ENCODE data around the gene BCKDK. TPM values are rescaled to one million over a fixed set of nuclear protein-coding genes. Genes with fewer than 3 reads are reported as not detected.

The BCKDK gene
- 9.3 TPM for total RNA-seq
- 16.7 TPM for polyA plus RNA-seq
- long read RNA-seq, donor 1: 0 reads
- long read RNA-seq, donor 2: 0 reads
- long read RNA-seq, donor 3, partial matches to known transcripts: 0 of 6 reads
- long read RNA-seq, donor 3, other reads (novel, unspliced or antisense): 0 of 6 reads
- long read RNA-seq, donor 4: 0 reads
- long read RNA-seq, donor 5, transcript BCKDK-201 (12 exons, 2,128 nt): major isoform, 5 of 13 reads
- long read RNA-seq, donor 5, partial matches to known transcripts: 5 of 13 reads
- long read RNA-seq, donor 5, other reads (novel, unspliced or antisense): 0 of 13 reads
- long read RNA-seq, donor 6, partial matches to known transcripts: 0 of 6 reads
- long read RNA-seq, donor 6, other reads (novel, unspliced or antisense): 0 of 6 reads
- long read RNA-seq, donor 7, partial matches to known transcripts: 0 of 2 reads
- long read RNA-seq, donor 7, other reads (novel, unspliced or antisense): 0 of 2 reads
- long read RNA-seq, donor 8, partial matches to known transcripts: 0 of 3 reads
- long read RNA-seq, donor 8, other reads (novel, unspliced or antisense): 0 of 3 reads
- long read RNA-seq, donor 9, transcript BCKDK-201 (12 exons, 2,128 nt): major isoform, 6 of 7 reads
- long read RNA-seq, donor 9, partial matches to known transcripts: 0 of 7 reads
- long read RNA-seq, donor 9, other reads (novel, unspliced or antisense): 0 of 7 reads
- long read RNA-seq, donor 10, partial matches to known transcripts: 0 of 5 reads
- long read RNA-seq, donor 10, other reads (novel, unspliced or antisense): 0 of 5 reads

DNA sequence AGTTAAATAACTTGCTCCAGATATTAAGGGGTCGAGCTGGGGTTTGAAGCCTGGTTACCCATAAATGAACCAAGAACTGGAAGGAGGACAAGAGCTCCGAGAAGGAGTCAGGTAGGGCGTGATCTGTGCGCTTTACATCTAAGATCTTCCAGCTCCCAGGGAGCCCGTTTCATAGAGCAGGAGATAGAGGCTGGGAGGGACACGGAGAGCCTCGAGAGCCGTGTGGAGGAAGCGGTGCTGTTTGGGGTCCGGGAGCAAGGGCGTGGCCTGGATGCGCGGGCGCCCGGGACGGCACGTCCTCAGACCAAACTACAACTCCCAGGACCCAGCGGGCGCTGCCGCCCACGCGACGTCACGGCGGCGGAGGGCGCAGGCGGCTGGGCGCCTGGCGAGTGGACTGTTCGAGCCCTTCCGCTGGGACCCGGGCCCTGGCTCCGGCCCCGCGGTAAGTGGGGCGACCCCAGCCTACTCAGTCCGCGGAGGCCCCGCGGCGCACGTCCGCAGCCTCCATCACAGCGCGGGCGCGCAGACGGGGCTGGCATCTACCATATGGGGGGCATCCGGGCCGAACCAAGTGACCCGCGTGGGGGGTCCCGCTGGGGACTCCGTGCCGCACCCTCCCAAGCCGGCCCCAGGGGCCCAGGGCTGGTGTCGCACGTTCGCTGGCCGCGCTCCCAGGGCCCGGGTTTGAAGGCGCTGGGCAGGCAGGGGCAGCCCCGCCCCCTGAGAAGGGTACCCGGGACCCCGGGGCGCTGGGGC lies at the start of gene BCKDK:
TSS of gene BCKDK (plus strand) at position 352 of the 759 bp plus-strand sequence. CDS start 838 bp downstream, outside the sequence.
- peak in 8 of 9 donors; percentile 32 to 75 (median 52) for DNase-seq (ENCODE audit: low read depth in 6 of 9, low spot score in 9 of 9)
- Histone ChIP-seq H3K27me3 (ENCODE audit: control insufficient read depth in 2 of 2, insufficient read depth in 1 of 2, low read length in 1 of 2) (no peaks in the 10 kb centered on the region), H3K36me3 (ENCODE audit: control insufficient read depth in 2 of 2, insufficient read depth in 2 of 2, low read length in 1 of 2) (peaks cover 22 to 34% of the 10 kb centered on the region in 2 donors), H3K27ac (ENCODE audit: low read depth in 1 of 2, low read length in 1 of 2) (peak within 1 kb of the TSS in 1 of 2 donors; percentile 73), H3K9me3 (ENCODE audit: control insufficient read depth in 2 of 2, insufficient read depth in 1 of 2, low read length in 1 of 2) (no peaks in the 10 kb centered on the region), H3K4me1 (ENCODE audit: control insufficient read depth in 2 of 2, insufficient read depth in 2 of 2, low read length in 2 of 2) (peaks cover 15 to 18% of the 10 kb centered on the region in 2 donors), H3K4me3 (ENCODE audit: low read length in 2 of 2) (peak within 1 kb of the TSS; percentile 57 to 96)
- whole genome bisulfite sequencing: 5% methylated on average over 68 of the region's 68 CpGs

DNA sequence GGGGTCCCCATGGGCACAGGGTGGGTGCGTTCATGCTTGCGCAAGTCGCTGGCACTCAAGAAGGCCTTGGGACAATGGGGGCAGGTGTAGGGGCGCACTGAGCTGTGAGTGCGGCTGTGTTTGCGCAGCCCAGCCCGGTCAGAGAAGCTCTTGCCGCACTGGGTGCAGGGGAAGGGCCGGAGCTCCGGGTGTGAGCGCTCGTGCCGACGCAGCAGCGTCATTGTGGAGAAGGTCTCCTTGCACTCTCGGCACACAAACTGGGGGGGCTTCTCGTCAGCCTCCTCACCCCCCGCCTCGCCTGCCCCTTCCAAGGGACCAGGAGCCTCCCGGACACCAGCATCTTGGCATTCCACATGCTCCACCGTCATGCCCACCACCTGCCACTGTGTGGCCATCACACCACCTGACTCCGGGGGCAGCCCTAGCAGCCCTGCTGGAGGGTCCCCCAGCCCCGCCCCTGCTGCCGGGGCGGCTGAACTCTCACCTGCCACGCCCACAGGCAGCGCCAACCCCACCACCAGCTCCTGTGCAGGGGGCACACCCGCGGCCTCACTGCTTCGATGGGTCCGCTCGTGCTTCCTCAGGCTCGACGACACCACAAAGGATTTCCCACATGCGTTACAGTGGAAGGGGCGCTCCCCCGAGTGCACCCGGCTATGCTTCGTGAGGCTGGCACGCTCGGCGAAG lies 46.9 kb upstream of the BCKDK start:
- H3K4me3 ChIP-seq (ENCODE audit: low read length in 2 of 2): no peak overlapping the region
- DNase-seq (ENCODE audit: low read depth in 6 of 9, low spot score in 9 of 9): no peak
- no peaks in the 10 kb centered on the region for H3K9me3 ChIP-seq (ENCODE audit: control insufficient read depth in 2 of 2, insufficient read depth in 1 of 2, low read length in 1 of 2)
- peaks cover 2 to 17% of the 10 kb centered on the region in 2 donors for H3K4me1 ChIP-seq (ENCODE audit: control insufficient read depth in 2 of 2, insufficient read depth in 2 of 2, low read length in 2 of 2)
- H3K27ac ChIP-seq (ENCODE audit: low read depth in 1 of 2, low read length in 1 of 2): no peak overlapping the region
- 97% methylated on average over 42 of the region's 42 CpGs for WGBS
- peaks cover 26 to 36% of the 10 kb centered on the region in 2 donors for H3K36me3 ChIP-seq (ENCODE audit: control insufficient read depth in 2 of 2, insufficient read depth in 2 of 2, low read length in 1 of 2)
- no peaks in the 10 kb centered on the region for H3K27me3 ChIP-seq (ENCODE audit: control insufficient read depth in 2 of 2, insufficient read depth in 1 of 2, low read length in 1 of 2)

DNA sequence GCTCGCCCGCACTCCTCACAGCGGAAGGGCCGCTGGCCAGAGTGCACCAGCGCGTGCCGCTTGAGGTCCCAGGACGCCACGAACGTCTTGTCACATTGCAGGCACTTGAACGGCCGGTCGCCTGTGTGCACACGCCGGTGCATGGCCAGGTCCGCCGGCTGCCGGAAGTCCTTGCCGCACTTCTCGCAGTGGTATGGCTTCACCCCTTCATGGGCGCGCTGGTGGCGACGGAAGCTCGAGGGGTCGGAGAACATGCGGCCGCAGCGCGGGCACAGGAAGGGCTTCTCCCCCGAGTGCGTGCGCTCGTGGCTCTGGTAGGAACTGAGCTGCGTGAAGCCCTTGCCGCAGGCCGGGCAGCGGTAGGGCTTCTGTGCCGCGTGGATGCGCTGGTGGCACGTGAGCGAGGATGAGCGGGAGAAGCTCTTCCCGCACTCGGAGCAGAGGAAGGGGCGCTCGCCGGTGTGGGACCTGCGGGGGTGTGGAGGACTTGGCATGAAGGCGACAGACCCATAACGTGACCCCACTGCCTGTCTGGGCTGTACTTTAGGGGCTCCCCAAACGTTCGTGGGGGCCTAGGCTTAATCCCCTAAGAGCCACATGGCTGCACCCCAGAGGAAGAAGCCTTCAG lies 46.3 kb upstream of the BCKDK start:
- H3K9me3 ChIP-seq (ENCODE audit: control insufficient read depth in 2 of 2, insufficient read depth in 1 of 2, low read length in 1 of 2): no peaks in the 10 kb centered on the region
- peaks cover 26 to 36% of the 10 kb centered on the region in 2 donors for H3K36me3 ChIP-seq (ENCODE audit: control insufficient read depth in 2 of 2, insufficient read depth in 2 of 2, low read length in 1 of 2)
- no peak overlapping the region for H3K27ac ChIP-seq (ENCODE audit: low read depth in 1 of 2, low read length in 1 of 2)
- H3K27me3 ChIP-seq (ENCODE audit: control insufficient read depth in 2 of 2, insufficient read depth in 1 of 2, low read length in 1 of 2): no peaks in the 10 kb centered on the region
- DNase-seq (ENCODE audit: low read depth in 6 of 9, low spot score in 9 of 9): no peak
- WGBS: 98% methylated on average over 54 of the region's 54 CpGs
- H3K4me3 ChIP-seq (ENCODE audit: low read length in 2 of 2): no peak overlapping the region
- peaks cover 2 to 17% of the 10 kb centered on the region in 2 donors for H3K4me1 ChIP-seq (ENCODE audit: control insufficient read depth in 2 of 2, insufficient read depth in 2 of 2, low read length in 2 of 2)

DNA sequence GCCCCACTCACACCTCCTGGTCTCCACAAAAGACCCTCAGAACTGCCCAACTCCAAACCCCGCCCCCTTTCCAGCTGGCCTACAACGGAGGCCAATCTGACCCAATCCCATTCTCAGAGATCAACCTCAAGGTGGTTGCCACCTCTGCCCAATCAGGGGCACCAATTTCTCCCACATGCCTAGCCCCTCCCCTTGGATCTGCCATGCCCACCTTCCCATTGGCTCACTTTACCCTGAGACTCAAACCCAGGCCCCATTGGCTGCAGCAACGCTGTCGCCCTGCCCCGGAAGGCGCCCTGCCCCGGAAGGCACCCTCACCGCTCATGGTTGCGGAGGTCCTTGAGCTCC lies 44.7 kb upstream of the BCKDK start:
- H3K9me3 ChIP-seq (ENCODE audit: control insufficient read depth in 2 of 2, insufficient read depth in 1 of 2, low read length in 1 of 2): no peaks in the 10 kb centered on the region
- DNase-seq (ENCODE audit: low read depth in 6 of 9, low spot score in 9 of 9): no peak
- H3K27me3 ChIP-seq (ENCODE audit: control insufficient read depth in 2 of 2, insufficient read depth in 1 of 2, low read length in 1 of 2): no peaks in the 10 kb centered on the region
- H3K36me3 ChIP-seq (ENCODE audit: control insufficient read depth in 2 of 2, insufficient read depth in 2 of 2, low read length in 1 of 2): peaks cover 26 to 32% of the 10 kb centered on the region in 2 donors
- peaks cover 2 to 17% of the 10 kb centered on the region in 2 donors for H3K4me1 ChIP-seq (ENCODE audit: control insufficient read depth in 2 of 2, insufficient read depth in 2 of 2, low read length in 2 of 2)
- no peak overlapping the region for H3K27ac ChIP-seq (ENCODE audit: low read depth in 1 of 2, low read length in 1 of 2)
- H3K4me3 ChIP-seq (ENCODE audit: low read length in 2 of 2): no peak overlapping the region
- 98% methylated on average over 9 of the region's 9 CpGs for WGBS

DNA sequence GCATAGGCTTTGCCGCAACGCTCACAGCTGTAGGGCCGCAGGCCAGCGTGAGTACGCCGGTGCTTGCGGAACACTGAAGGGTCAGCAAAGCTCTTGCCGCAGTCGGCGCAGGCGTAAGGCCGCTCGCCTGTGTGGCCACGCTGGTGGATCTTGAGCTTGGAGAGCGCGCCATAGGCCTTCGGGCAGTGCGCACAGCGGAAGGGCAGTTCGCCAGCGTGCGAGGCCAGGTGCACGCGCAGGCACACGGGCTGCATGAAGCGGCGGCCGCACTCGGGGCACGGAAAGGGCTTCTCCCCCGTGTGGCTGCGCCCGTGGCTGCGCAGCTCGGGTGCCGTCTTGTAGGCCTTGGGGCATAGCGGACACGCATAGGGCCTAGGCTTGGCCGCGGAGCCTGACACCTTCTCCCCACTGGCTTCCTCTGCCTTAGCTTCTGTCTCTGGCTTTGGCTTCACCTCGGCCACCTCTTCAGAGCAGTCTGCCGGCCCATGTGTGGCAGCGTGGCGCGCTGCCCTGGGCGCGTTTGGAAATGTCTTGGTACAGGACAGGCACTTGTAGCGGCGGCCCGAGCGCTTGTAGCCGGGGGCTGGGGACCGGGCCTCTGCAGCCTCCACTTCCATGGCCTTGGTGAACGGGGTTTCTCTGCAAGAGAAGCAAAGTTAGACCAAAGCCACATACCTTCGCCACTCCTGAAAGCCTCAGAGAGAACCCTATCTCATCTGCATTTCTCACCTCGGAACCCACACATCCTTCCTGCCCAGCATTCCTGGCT lies 44.2 kb upstream of the BCKDK start:
- Histone ChIP-seq H3K4me1 (ENCODE audit: control insufficient read depth in 2 of 2, insufficient read depth in 2 of 2, low read length in 2 of 2) (peaks cover 2 to 17% of the 10 kb centered on the region in 2 donors), H3K4me3 (ENCODE audit: low read length in 2 of 2) (no peak overlapping the region), H3K27me3 (ENCODE audit: control insufficient read depth in 2 of 2, insufficient read depth in 1 of 2, low read length in 1 of 2) (no peaks in the 10 kb centered on the region), H3K9me3 (ENCODE audit: control insufficient read depth in 2 of 2, insufficient read depth in 1 of 2, low read length in 1 of 2) (no peaks in the 10 kb centered on the region), H3K27ac (ENCODE audit: low read depth in 1 of 2, low read length in 1 of 2) (no peak overlapping the region), H3K36me3 (ENCODE audit: control insufficient read depth in 2 of 2, insufficient read depth in 2 of 2, low read length in 1 of 2) (peaks cover 26 to 32% of the 10 kb centered on the region in 2 donors)
- DNase-seq (ENCODE audit: low read depth in 6 of 9, low spot score in 9 of 9): peak in 3 of 9 donors; percentile 5 to 23 (median 17)
- 79% methylated on average over 56 of the region's 56 CpGs for WGBS

DNA sequence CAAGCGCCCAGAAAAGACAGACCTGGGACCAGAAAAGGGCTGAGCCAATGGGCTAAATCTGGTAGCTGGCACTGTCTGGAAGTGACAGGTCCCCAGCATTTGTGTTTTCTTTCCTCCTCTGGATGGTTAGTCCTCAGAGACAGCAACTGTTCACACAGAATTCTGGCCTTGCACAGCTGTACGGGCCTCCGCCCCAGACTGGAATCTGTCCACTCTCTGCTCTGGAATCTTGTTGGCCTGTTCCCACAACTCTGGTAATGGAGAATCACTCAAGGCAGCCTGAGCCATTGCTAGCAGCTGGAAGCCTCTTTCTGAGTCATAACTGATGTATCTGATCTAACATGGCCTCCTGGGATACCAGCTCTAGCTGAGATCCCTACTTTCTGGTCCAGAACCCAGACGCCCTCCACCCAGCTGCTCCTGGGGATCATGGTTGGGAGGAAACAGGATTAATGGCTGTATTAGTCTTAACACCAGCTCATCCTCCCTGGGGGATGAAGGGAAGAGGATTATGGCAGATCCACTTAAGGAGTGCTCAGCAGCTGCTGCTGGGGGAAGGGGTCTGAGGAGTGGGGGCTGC lies 43.2 kb upstream of the BCKDK start:
- H3K9me3 ChIP-seq (ENCODE audit: control insufficient read depth in 2 of 2, insufficient read depth in 1 of 2, low read length in 1 of 2): no peaks in the 10 kb centered on the region
- H3K36me3 ChIP-seq (ENCODE audit: control insufficient read depth in 2 of 2, insufficient read depth in 2 of 2, low read length in 1 of 2): peaks cover 26 to 32% of the 10 kb centered on the region in 2 donors
- no peak overlapping the region for H3K4me3 ChIP-seq (ENCODE audit: low read length in 2 of 2)
- WGBS: 93% methylated on average over 4 of the region's 4 CpGs
- no peaks in the 10 kb centered on the region for H3K27me3 ChIP-seq (ENCODE audit: control insufficient read depth in 2 of 2, insufficient read depth in 1 of 2, low read length in 1 of 2)
- peaks cover 2 to 17% of the 10 kb centered on the region in 2 donors for H3K4me1 ChIP-seq (ENCODE audit: control insufficient read depth in 2 of 2, insufficient read depth in 2 of 2, low read length in 2 of 2)
- DNase-seq (ENCODE audit: low read depth in 6 of 9, low spot score in 9 of 9): no peak
- H3K27ac ChIP-seq (ENCODE audit: low read depth in 1 of 2, low read length in 1 of 2): peak overlapping the region; percentile 12 to 13

DNA sequence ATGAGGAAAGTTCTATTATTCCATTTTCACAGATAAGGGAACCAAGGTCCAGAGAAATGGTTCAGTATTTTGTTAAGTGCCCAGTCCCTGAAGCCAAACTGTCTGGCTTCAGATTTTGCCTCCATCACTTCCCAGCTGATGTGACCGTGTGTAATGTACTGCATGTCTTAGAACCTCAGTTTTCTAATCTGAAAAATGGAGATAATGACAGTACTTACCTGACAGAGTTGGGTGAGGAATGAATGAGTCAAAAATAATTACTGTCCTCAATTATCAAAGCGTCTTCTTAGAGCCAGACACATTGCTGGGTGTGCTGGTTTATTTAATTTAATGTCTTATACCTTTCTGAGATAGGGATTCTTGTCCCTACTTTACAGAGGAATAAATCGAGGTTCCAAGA lies 40.8 kb upstream of the BCKDK start:
- no peaks in the 10 kb centered on the region for H3K27me3 ChIP-seq (ENCODE audit: control insufficient read depth in 2 of 2, insufficient read depth in 1 of 2, low read length in 1 of 2)
- no peak for DNase-seq (ENCODE audit: low read depth in 6 of 9, low spot score in 9 of 9)
- peaks cover 9 to 10% of the 10 kb centered on the region in 2 donors for H3K36me3 ChIP-seq (ENCODE audit: control insufficient read depth in 2 of 2, insufficient read depth in 2 of 2, low read length in 1 of 2)
- peaks cover 12 to 23% of the 10 kb centered on the region in 2 donors for H3K4me1 ChIP-seq (ENCODE audit: control insufficient read depth in 2 of 2, insufficient read depth in 2 of 2, low read length in 2 of 2)
- H3K9me3 ChIP-seq (ENCODE audit: control insufficient read depth in 2 of 2, insufficient read depth in 1 of 2, low read length in 1 of 2): no peaks in the 10 kb centered on the region
- WGBS: 97% methylated on average over 3 of the region's 3 CpGs
- H3K27ac ChIP-seq (ENCODE audit: low read depth in 1 of 2, low read length in 1 of 2): no peak overlapping the region
- H3K4me3 ChIP-seq (ENCODE audit: low read length in 2 of 2): no peak overlapping the region
